Measurements from ENCODE around the gene ZFR2. TPM values are rescaled to one million over a fixed set of nuclear protein-coding genes. Genes with fewer than 3 reads are reported as not detected.

Gene ZFR2
- total and polyA plus RNA-seq, 2 of the 8 experiments (the other 6 are each of a cell fraction or from before 2014, with no cell fraction given) = 14.5 to 28.4 TPM

DNA sequence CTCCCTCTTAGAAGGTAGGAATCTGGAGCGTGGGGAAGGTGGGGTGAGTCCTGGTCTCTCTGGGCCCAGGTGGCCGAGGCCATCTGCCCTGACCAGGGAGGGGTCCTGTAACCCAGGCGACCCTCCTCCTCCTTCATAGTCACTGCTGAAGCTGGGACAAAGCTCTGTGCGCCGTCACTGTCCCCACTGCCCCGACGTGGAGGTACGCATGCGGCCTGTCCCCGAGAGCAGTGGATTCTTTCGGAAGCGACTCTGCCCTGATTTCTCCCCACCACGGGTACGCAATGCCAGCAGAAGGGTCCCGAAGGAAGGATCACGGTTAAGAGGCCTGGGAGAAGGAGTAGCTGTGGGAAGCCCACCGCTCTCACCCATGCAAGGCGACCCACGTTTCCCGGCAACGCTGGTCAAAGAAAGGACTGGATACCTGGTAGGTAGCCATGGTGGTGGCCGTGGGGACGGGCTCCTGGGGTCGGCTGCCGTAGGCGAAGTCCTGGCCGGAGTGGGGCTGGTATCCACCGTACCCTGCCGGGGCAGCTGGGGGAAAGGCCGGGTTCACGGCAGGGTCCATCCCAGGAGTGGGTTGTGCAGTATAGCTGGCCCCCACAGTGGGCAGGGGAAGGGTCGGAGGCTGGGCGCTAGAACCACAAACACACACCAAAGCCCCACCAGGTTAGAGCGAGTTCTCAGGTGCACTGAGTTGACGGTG lies 34.3 kb downstream of the ZFR2 start (continued):
- TF ChIP-seq TEAD4 (IDR thresholded peaks at IDR 0.05; ENCODE audit: low read depth, low read length) = no peak

All from H1 (cell line).